ENCODE measurements around the gene MBLAC1.

The MBLAC1 gene

GRCh38 chr7:100157069-100157333 lies 30.2 kb downstream of the MBLAC1 start:
- H3K79me2 ChIP-seq (ENCODE audit: insufficient read depth, low read length) = no peaks in the 10 kb centered on the region

GRCh38 chr7:100157334-100158228 lies 30.8 kb downstream of the MBLAC1 start:
- no peaks in the 10 kb centered on the region for H3K27me3 ChIP-seq (ENCODE audit: insufficient read depth, low read length)
- no peaks in the 10 kb centered on the region for H3K9me2 ChIP-seq (ENCODE audit: low read depth, low read length)
- TF ChIP-seq CTCF (IDR thresholded peaks at IDR 0.05; ENCODE audit: low read length) (peak; percentile 66), EZH2 (IDR thresholded peaks at IDR 0.05; ENCODE audit: borderline replicate concordance, low read length) (no peak)
- peak overlapping the region; percentile 65 for H3K27ac ChIP-seq (ENCODE audit: low read depth, low read length, poor library complexity, severe bottlenecking)
- H3K79me2 ChIP-seq (ENCODE audit: insufficient read depth, low read length) = no peaks in the 10 kb centered on the region
- H3F3A ChIP-seq (ENCODE audit: insufficient read depth, low read length) = no peaks in the 10 kb centered on the region
- H3K4me3 ChIP-seq (ENCODE audit: low read depth, low read length, poor library complexity, severe bottlenecking) = peak overlapping the region; percentile 83
- H3K4me2 ChIP-seq (ENCODE audit: low read length) = peak overlapping the region; percentile 96
- H3K36me3 ChIP-seq (ENCODE audit: insufficient read depth, low read length) = peaks cover 46% of the 10 kb centered on the region
- peaks cover 57% of the 10 kb centered on the region for H3K4me1 ChIP-seq (ENCODE audit: insufficient read depth, low read length, severe bottlenecking)
- H3K9me3 ChIP-seq (ENCODE audit: low read length) = no peaks in the 10 kb centered on the region
- H3K9ac ChIP-seq (ENCODE audit: low read length) = peak overlapping the region; percentile 86
- no peaks in the 10 kb centered on the region for H4K20me1 ChIP-seq (ENCODE audit: insufficient read depth, low read length)
- no peak overlapping the region for H2AFZ ChIP-seq (ENCODE audit: low read length)

More at GRCh38 chr7:100157069-100157333, 30.2 kb downstream of the MBLAC1 start:
- Histone ChIP-seq H3K4me3 (ENCODE audit: low read depth, low read length, poor library complexity, severe bottlenecking) (peak overlapping the region; percentile 83), H3K27ac (ENCODE audit: low read depth, low read length, poor library complexity, severe bottlenecking) (peak overlapping the region; percentile 65), H3K4me1 (ENCODE audit: insufficient read depth, low read length, severe bottlenecking) (peaks cover 63% of the 10 kb centered on the region), H3K9me3 (ENCODE audit: low read length) (no peaks in the 10 kb centered on the region), H3K9me2 (ENCODE audit: low read depth, low read length) (no peaks in the 10 kb centered on the region), H4K20me1 (ENCODE audit: insufficient read depth, low read length) (no peaks in the 10 kb centered on the region), H3K27me3 (ENCODE audit: insufficient read depth, low read length) (no peaks in the 10 kb centered on the region), H3F3A (ENCODE audit: insufficient read depth, low read length) (no peaks in the 10 kb centered on the region), H3K4me2 (ENCODE audit: low read length) (peak overlapping the region; percentile 96), H3K36me3 (ENCODE audit: insufficient read depth, low read length) (peaks cover 49% of the 10 kb centered on the region), H3K9ac (ENCODE audit: low read length) (peak overlapping the region; percentile 86; the same call in 1 of the 2 replicates), H2AFZ (ENCODE audit: low read length) (no peak overlapping the region)
- TF ChIP-seq CTCF (IDR thresholded peaks at IDR 0.05; ENCODE audit: low read length) (no peak), EZH2 (IDR thresholded peaks at IDR 0.05; ENCODE audit: borderline replicate concordance, low read length) (no peak)

- H3K4me2 ChIP-seq (ENCODE audit: low read length) = peak within 1 kb of the TSS; percentile 96
- H3K27me3 ChIP-seq (ENCODE audit: insufficient read depth, low read length) = no peaks in the 10 kb centered on the region
- H3F3A ChIP-seq (ENCODE audit: insufficient read depth, low read length) = no peaks in the 10 kb centered on the region
- no peak for TF ChIP-seq EZH2 (IDR thresholded peaks at IDR 0.05; ENCODE audit: borderline replicate concordance, low read length)
- no peak for TF ChIP-seq CTCF (IDR thresholded peaks at IDR 0.05; ENCODE audit: low read length)
- H3K4me1 ChIP-seq (ENCODE audit: insufficient read depth, low read length, severe bottlenecking) = peaks cover 52% of the 10 kb centered on the region
- H3K4me3 ChIP-seq (ENCODE audit: low read depth, low read length, poor library complexity, severe bottlenecking) = peak within 1 kb of the TSS; percentile 83
- no peak within 1 kb of the TSS; the same call in 1 of the 2 replicates for H2AFZ ChIP-seq (ENCODE audit: low read length)
- peaks cover 37% of the 10 kb centered on the region for H3K36me3 ChIP-seq (ENCODE audit: insufficient read depth, low read length)
- peak within 1 kb of the TSS; percentile 86 for H3K9ac ChIP-seq (ENCODE audit: low read length)
- H4K20me1 ChIP-seq (ENCODE audit: insufficient read depth, low read length) = no peaks in the 10 kb centered on the region
- H3K9me2 ChIP-seq (ENCODE audit: low read depth, low read length) = no peaks in the 10 kb centered on the region
- peak within 1 kb of the TSS; percentile 65 for H3K27ac ChIP-seq (ENCODE audit: low read depth, low read length, poor library complexity, severe bottlenecking)
- no peaks in the 10 kb centered on the region for H3K9me3 ChIP-seq (ENCODE audit: low read length)
- H3K79me2 ChIP-seq (ENCODE audit: insufficient read depth, low read length) = no peaks in the 10 kb centered on the region
These were observed 31.7 kb downstream of the MBLAC1 start, which contains the start of gene TRAPPC14 for GRCh38 chr7:100158229-100159098. Gene TRAPPC14, minus strand, starts transcription at chr7:100158723. Its CDS starts 224 bp downstream, at chr7:100158499.
